Neural cell (in vitro differentiated cells): ENCODE results near the gene ZNF292.

Source experiments
- CTCF ChIP-seq: fragments of 450-650 bp; IDR thresholded peaks from 2 replicates; pipeline ENCODE4 v1.5.1; 2014; ENCODE audit warnings: antibody characterized with exemption, mild to moderate bottlenecking, moderate library complexity; ENCODE audit not compliant: poor library complexity, severe bottlenecking
- SMC3 ChIP-seq: fragments of 450-650 bp; conservative IDR thresholded peaks from 2 replicates; pipeline ENCODE4 v1.6.1; 2014; ENCODE audit warnings: antibody characterized with exemption, mild to moderate bottlenecking, moderate library complexity; ENCODE audit not compliant: poor library complexity
- TAF1 ChIP-seq: IDR thresholded peaks from 2 replicates; pipeline ENCODE4 v1.6.1; 2012; ENCODE audit warnings: low read depth

- TF ChIP-seq SMC3: no peak
- TF ChIP-seq TAF1: no peak
- TF ChIP-seq CTCF: no peak
Observed at GRCh38 chr6:87289571-87289970, 134.2 kb downstream of the ZNF292 start.
